ENCODE measurements around the gene WNT3.

WNT3 gene

GRCh38 chr17:46815474-46816353 is 2.8 kb downstream of the WNT3 start:
- intact Hi-C loops (cut with micrococcal nuclease), result loop anchor here (10.0 kb wide), 1 partner anchor 81 kb away; no protein-coding TSS in a partner anchor
- H3K36me3 Mint-ChIP-seq (ENCODE audit: low read depth), result no peaks in the 10 kb centered on the region
- H3K9me3 Mint-ChIP-seq, result no peaks in the 10 kb centered on the region
- H3K4me1 Mint-ChIP-seq (ENCODE audit: low read depth), result peaks cover 40% of the 10 kb centered on the region
- H3K4me3 Mint-ChIP-seq, result no peak overlapping the region
- peaks cover 89% of the 10 kb centered on the region for H3K27me3 Mint-ChIP-seq
- no peak overlapping the region for H3K27ac Mint-ChIP-seq

GRCh38 chr17:46814446-46814845 is 4.0 kb downstream of the WNT3 start:
- peaks cover 78% of the 10 kb centered on the region for H3K27me3 Mint-ChIP-seq
- no peak overlapping the region for H3K27ac Mint-ChIP-seq
- H3K4me3 Mint-ChIP-seq, result no peak overlapping the region
- intact Hi-C loops (cut with micrococcal nuclease), result loop anchor here (10.0 kb wide), 1 partner anchor 80 kb away; no protein-coding TSS in a partner anchor
- no peaks in the 10 kb centered on the region for H3K9me3 Mint-ChIP-seq
- no peaks in the 10 kb centered on the region for H3K36me3 Mint-ChIP-seq (ENCODE audit: low read depth)
- peaks cover 30% of the 10 kb centered on the region for H3K4me1 Mint-ChIP-seq (ENCODE audit: low read depth)

DNA sequence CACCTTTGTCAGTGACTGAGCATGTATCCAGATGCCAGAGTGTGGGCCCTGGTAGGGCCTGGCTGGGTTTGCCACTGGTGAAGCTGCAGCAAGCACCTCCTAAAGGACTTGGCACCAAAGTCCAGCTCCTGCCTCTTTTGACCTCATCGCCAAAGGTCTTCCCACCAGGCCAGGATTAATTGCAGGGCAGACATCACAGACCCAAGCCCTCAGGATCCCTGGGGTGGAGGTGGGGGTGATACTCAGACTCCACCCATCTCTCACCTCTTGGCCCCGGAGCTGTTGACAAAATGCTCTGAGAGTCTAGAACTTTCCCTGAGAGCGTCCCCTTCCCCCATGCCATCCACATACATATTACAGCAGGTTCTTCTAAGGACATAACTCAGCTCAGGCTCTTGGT is 4.6 kb downstream of the WNT3 start:
- Mint-ChIP-seq H3K4me3 (no peak overlapping the region), H3K27me3 (peaks cover 73% of the 10 kb centered on the region), H3K9me3 (no peaks in the 10 kb centered on the region), H3K27ac (no peak overlapping the region), H3K36me3 (ENCODE audit: low read depth) (no peaks in the 10 kb centered on the region), H3K4me1 (ENCODE audit: low read depth) (peaks cover 25% of the 10 kb centered on the region)
- intact Hi-C loops (cut with micrococcal nuclease), result loop anchor here (10.0 kb wide), 1 partner anchor 79 kb away; no protein-coding TSS in a partner anchor

DNA sequence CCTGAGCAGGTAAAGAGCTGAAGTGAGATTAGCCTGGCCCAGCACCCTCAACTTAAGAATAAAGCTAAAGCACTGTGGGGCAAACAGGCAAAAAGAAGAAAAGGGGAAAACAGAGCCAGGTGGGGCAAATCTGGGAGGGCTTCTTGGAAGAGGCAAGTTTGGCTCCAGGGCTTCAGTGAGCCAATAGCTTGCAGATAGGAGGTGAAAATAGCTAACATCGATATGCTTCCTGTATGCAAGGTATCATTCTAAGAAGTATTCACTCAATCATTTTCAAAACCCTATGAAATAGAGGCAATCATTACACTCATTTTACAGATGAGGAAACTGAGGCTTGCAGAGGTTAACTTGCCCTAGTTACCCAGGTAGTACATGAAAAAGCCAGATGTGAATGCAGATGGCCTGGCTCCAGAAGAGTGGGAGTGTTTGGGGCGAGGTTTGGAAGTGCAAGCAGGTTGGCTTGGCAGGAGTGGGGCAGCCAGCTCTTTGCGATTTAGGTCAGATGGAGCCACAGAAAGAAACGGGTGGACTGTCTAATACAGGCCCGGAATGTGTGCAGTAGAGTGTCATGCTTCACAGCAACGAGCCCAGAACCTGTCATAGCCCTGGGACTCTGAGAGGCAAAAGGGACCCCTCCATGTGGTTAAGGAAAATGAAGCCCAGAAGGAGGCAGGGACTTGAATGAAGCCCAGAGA is 5.7 kb downstream of the WNT3 start:
- intact Hi-C loops (cut with micrococcal nuclease), result loop anchor here (10.0 kb wide), 1 partner anchor 78 kb away; no protein-coding TSS in a partner anchor
- Mint-ChIP-seq H3K27me3 (peaks cover 64% of the 10 kb centered on the region), H3K27ac (no peak overlapping the region), H3K4me3 (no peak overlapping the region), H3K9me3 (no peaks in the 10 kb centered on the region), H3K36me3 (ENCODE audit: low read depth) (no peaks in the 10 kb centered on the region), H3K4me1 (ENCODE audit: low read depth) (peaks cover 15% of the 10 kb centered on the region)

- intact Hi-C loops (cut with micrococcal nuclease), result loop anchor here (10.0 kb wide), 1 partner anchor 77 kb away; no protein-coding TSS in a partner anchor
- Mint-ChIP-seq H3K4me3 (no peak overlapping the region), H3K27me3 (peaks cover 59% of the 10 kb centered on the region), H3K27ac (no peak overlapping the region), H3K36me3 (ENCODE audit: low read depth) (no peaks in the 10 kb centered on the region), H3K4me1 (ENCODE audit: low read depth) (peaks cover 8% of the 10 kb centered on the region), H3K9me3 (no peaks in the 10 kb centered on the region)
Observed at GRCh38 chr17:46811978-46812583, 6.4 kb downstream of the WNT3 start.

GRCh38 chr17:46810837-46811236 is 7.7 kb downstream of the WNT3 start:
- no peaks in the 10 kb centered on the region for H3K4me1 Mint-ChIP-seq (ENCODE audit: low read depth)
- intact Hi-C loops (cut with micrococcal nuclease), result loop anchor here (10.0 kb wide), 1 partner anchor 76 kb away; no protein-coding TSS in a partner anchor
- no peak overlapping the region for H3K4me3 Mint-ChIP-seq
- no peaks in the 10 kb centered on the region for H3K36me3 Mint-ChIP-seq (ENCODE audit: low read depth)
- no peak overlapping the region for H3K27ac Mint-ChIP-seq
- H3K27me3 Mint-ChIP-seq, result peaks cover 52% of the 10 kb centered on the region
- H3K9me3 Mint-ChIP-seq, result no peaks in the 10 kb centered on the region

- Mint-ChIP-seq H3K4me1 (ENCODE audit: low read depth) (no peaks in the 10 kb centered on the region), H3K9me3 (peaks cover 7% of the 10 kb centered on the region), H3K36me3 (ENCODE audit: low read depth) (no peaks in the 10 kb centered on the region), H3K4me3 (no peak overlapping the region), H3K27ac (no peak overlapping the region), H3K27me3 (peaks cover 40% of the 10 kb centered on the region)
- intact Hi-C loops (cut with micrococcal nuclease), result no loop called here
Observed at GRCh38 chr17:46809110-46809571, 9.4 kb downstream of the WNT3 start.

GRCh38 chr17:46805771-46806170 is 12.7 kb downstream of the WNT3 start:
- intact Hi-C loops (cut with micrococcal nuclease), result no loop called here
- Mint-ChIP-seq H3K9me3 (peaks cover 9% of the 10 kb centered on the region), H3K27me3 (peaks cover 17% of the 10 kb centered on the region), H3K27ac (no peak overlapping the region), H3K4me3 (no peak overlapping the region), H3K4me1 (ENCODE audit: low read depth) (no peaks in the 10 kb centered on the region), H3K36me3 (ENCODE audit: low read depth) (no peaks in the 10 kb centered on the region)

DNA sequence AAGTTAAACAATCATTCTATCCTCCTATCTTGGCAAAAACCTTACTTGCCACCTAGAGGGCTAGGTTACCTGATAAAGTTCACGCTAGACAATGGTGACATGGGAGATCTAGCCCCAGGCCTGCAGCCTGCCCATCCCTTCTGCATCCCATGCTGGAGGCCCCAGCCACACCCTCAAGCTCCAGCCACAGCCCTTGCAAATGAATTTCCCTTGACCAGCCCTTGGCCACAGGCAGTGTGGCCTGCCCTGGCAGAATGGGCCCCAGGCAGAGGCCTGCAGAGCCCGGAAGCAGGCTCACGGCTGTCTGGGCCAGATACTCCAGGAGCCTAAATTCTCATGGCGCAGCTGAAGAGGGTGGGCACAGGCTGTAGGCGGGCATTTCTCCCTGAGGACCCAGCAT is 14.9 kb downstream of the WNT3 start:
- no peak overlapping the region for H3K4me3 Mint-ChIP-seq
- peaks cover 9% of the 10 kb centered on the region for H3K9me3 Mint-ChIP-seq
- intact Hi-C loops (cut with micrococcal nuclease), result no loop called here
- H3K4me1 Mint-ChIP-seq (ENCODE audit: low read depth), result no peaks in the 10 kb centered on the region
- peaks cover 22% of the 10 kb centered on the region for H3K27me3 Mint-ChIP-seq
- no peak overlapping the region for H3K27ac Mint-ChIP-seq
- no peaks in the 10 kb centered on the region for H3K36me3 Mint-ChIP-seq (ENCODE audit: low read depth)

DNA sequence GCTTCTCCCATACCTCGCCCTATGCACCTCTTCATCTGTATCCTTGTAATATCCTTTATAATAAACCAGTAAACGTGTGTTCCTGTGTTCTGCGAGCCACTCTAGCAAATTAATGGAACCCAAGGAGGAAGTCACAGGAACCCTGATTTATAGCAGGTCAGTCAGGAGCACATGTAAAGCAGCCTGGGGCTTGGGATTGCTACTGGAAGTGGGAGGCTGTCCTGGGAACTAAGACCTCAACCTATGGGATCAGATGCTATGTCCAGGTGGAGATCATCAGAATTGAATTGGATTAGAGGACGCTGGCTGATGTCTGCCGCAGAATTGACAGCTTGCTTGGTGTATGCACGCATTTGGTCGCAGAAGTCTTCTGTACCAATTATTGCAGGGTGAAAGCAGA is 15.7 kb downstream of the WNT3 start:
- Mint-ChIP-seq H3K27ac (no peak overlapping the region), H3K36me3 (ENCODE audit: low read depth) (no peaks in the 10 kb centered on the region), H3K4me1 (ENCODE audit: low read depth) (no peaks in the 10 kb centered on the region), H3K4me3 (no peak overlapping the region), H3K27me3 (peaks cover 23% of the 10 kb centered on the region), H3K9me3 (peaks cover 9% of the 10 kb centered on the region)
- intact Hi-C loops (cut with micrococcal nuclease), result no loop called here

GRCh38 chr17:46800573-46800972 is 17.9 kb downstream of the WNT3 start:
- Mint-ChIP-seq H3K27ac (no peak overlapping the region), H3K27me3 (peaks cover 21% of the 10 kb centered on the region), H3K4me1 (ENCODE audit: low read depth) (no peaks in the 10 kb centered on the region), H3K36me3 (ENCODE audit: low read depth) (no peaks in the 10 kb centered on the region), H3K9me3 (peaks cover 9% of the 10 kb centered on the region), H3K4me3 (no peak overlapping the region)
- intact Hi-C loops (cut with micrococcal nuclease), result no loop called here

DNA sequence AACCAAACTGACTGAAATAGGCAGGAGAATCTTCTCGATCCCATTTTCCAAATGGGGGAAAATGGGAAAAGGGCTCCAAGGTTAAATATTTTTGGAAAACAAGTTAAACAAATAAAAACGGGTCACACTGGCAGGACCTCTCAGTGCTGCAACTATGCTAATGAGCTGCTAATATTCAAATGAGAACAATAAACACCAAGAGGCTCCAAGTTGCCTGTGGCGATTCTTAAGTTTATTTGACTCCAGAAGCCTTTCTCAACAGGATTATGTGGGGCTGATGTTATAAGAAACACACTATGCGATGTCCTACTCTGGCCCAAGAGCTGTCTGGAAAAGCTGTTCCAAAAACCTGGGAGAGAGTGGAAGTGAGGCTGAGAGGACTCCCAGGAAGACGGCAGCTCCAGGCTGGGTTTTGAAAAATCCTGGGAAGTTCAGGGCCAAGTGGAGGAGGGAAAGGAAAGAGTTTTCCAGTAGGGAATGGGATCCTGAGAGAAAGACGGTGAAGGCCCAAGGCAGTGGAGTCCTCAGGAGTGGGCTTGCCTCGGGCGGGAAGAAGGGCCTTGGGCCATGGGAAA is 21.4 kb downstream of the WNT3 start:
- Mint-ChIP-seq H3K27me3 (peaks cover 29% of the 10 kb centered on the region), H3K27ac (no peak overlapping the region), H3K4me3 (no peak overlapping the region)

GRCh38 chr17:46796524-46796923 is 22.0 kb downstream of the WNT3 start:
- Mint-ChIP-seq H3K27ac (no peak overlapping the region), H3K27me3 (peaks cover 29% of the 10 kb centered on the region), H3K4me3 (no peak overlapping the region), H3K36me3 (ENCODE audit: low read depth) (no peaks in the 10 kb centered on the region), H3K9me3 (no peaks in the 10 kb centered on the region), H3K4me1 (ENCODE audit: low read depth) (no peaks in the 10 kb centered on the region)
- intact Hi-C loops (cut with micrococcal nuclease), result no loop called here

More for the DNA sequence above, 21.4 kb downstream of the WNT3 start:
- intact Hi-C loops (cut with micrococcal nuclease), result no loop called here
- Mint-ChIP-seq H3K36me3 (ENCODE audit: low read depth) (no peaks in the 10 kb centered on the region), H3K4me1 (ENCODE audit: low read depth) (no peaks in the 10 kb centered on the region), H3K9me3 (no peaks in the 10 kb centered on the region)
